Measurements from ENCODE around the gene ELMO1. TPM values are rescaled to one million over a fixed set of nuclear protein-coding genes. Genes with fewer than 3 reads are reported as not detected.

ELMO1 gene
- polyA plus RNA-seq, 2 of the 4 experiments (the other 2 are of a cell fraction) = 2.3 to 6.1 TPM

DNA sequence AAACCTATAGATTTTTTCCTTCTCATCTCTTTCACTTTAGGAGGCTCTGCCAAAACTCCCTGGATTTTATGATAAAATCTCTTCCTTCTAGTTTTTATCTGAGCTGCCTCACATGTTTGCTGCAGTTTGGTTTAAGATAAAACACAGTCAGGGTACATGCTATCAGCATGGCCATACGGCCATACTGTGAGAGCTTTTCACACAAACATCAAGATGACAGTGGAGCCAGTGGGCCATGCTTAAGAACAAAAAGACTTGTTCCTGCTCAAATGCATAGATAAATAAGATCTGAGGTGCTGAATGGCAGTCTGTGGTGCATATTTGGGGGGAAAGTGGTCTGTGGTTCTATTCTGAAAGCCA, 91.0 kb downstream of the ELMO1 start:
- no peak for DNase-seq (ENCODE audit: low read depth in 1 of 2, low spot score in 1 of 2)
- CTCF ChIA-PET = interaction anchor here (1.4 to 1.9 kb wide), 3 partner anchors 9 to 1011 kb away, joined by 3 to 5 read pairs (median 4); no protein-coding TSS in a partner anchor
- no peak for ATAC-seq
- POLR2A ChIA-PET = no interaction called here
- Histone ChIP-seq H3K4me3 (no peak overlapping the region), H3K27ac (no peak overlapping the region), H3K4me2 (no peak overlapping the region), H3K9me3 (no peaks in the 10 kb centered on the region), H3K4me1 (peaks cover 8% of the 10 kb centered on the region; the same call in 2 of the 3 replicates)
- TF ChIP-seq TP53 (CRISPR knock-in tag; IDR thresholded peaks at IDR 0.05) (no peak), HOXB5 (CRISPR knock-in tag; IDR thresholded peaks at IDR 0.05) (no peak), SMC3 (IDR thresholded peaks at IDR 0.05) (no peak), HOXA7 (CRISPR knock-in tag; IDR thresholded peaks at IDR 0.05) (no peak), MAZ (IDR thresholded peaks at IDR 0.05; ENCODE audit: borderline replicate concordance, low read depth, low read length) (no peak)
- FAIRE-seq = no peak
- 76% methylated on average over 1 of the region's 1 CpG for WGBS (ENCODE audit: missing lambda C conversion rate)

DNA sequence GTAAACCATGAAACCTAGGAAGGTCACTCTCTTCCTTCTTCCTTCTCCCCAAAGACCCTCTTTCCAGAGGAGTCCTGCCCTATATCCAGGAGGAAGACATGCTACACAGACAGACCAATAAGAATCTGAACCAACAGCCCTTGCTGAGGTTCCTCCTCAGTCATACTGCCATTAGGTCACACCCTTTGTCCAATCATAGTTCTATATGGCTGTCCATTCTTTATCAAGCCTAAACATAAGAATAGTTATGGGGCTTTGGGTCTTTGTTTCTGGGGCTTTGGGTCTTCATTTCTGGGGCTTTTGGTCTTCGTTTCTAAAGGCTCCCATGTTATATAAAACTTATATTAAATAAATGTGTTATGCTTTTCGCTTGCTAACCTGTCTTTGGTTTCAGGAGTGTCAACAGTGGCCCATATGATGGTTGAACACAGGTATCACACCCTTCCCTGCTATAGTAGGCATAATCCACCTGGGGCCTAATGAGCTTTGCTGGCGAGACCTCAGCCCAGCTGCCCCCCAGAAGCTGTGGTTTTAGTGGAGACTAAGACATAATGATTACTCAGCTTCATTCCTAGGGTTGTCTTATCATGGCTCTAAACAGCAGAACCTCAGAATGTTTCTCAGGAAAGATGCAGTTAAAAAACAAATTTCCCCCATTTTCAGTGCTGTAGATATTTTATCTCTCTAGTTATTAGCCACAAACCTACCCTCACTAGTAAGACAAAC, 91.6 kb downstream of the ELMO1 start:
- 33% methylated on average over 3 of the region's 3 CpGs for WGBS (ENCODE audit: missing lambda C conversion rate)
- Histone ChIP-seq H3K4me1 (peaks cover 8% of the 10 kb centered on the region; the same call in 2 of the 3 replicates), H3K27ac (no peak overlapping the region), H3K9me3 (no peaks in the 10 kb centered on the region), H3K4me3 (no peak overlapping the region), H3K4me2 (no peak overlapping the region)
- ChIA-PET POLR2A (no interaction called here), CTCF (interaction anchor here (1.4 to 1.9 kb wide), 2 partner anchors 139 to 1012 kb away, joined by 3 to 4 read pairs; no protein-coding TSS in a partner anchor)
- no peak for FAIRE-seq
- TF ChIP-seq ESRRA (IDR thresholded peaks at IDR 0.05; ENCODE audit: borderline replicate concordance, low read length) = no peak
- TF ChIP-seq, protein P1, sequence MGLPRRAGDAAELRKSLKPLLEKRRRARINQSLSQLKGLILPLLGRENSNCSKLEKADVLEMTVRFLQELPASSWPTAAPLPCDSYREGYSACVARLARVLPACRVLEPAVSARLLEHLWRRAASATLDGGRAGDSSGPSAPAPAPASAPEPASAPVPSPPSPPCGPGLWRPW (IDR thresholded peaks at IDR 0.05) = no peak
- TF ChIP-seq RCOR1 (IDR thresholded peaks at IDR 0.05; ENCODE audit: low read depth, low read length) = no peak
- no peak for TF ChIP-seq NFE2L2 (conservative IDR thresholded peaks at IDR 0.05; ENCODE audit: low read length)
- no peak for TF ChIP-seq BHLHE40 (IDR thresholded peaks at IDR 0.05; ENCODE audit: low read depth, low read length)
- TF ChIP-seq ZSCAN20 (CRISPR knock-in tag; IDR thresholded peaks at IDR 0.05) = no peak
- TF ChIP-seq CBX2 (IDR thresholded peaks at IDR 0.05; ENCODE audit: borderline replicate concordance, low read depth) = no peak
- no peak for TF ChIP-seq ZC3H11A (IDR thresholded peaks at IDR 0.05)
- TF ChIP-seq HOXB5 (CRISPR knock-in tag; IDR thresholded peaks at IDR 0.05) = no peak
- TF ChIP-seq TP53 (CRISPR knock-in tag; IDR thresholded peaks at IDR 0.05) = no peak
- no peak for TF ChIP-seq RFX5 (IDR thresholded peaks at IDR 0.05)
- no peak for TF ChIP-seq CEBPB (IDR thresholded peaks at IDR 0.05)
- no peak for TF ChIP-seq ZNF302 (CRISPR knock-in tag; IDR thresholded peaks at IDR 0.05)
- no peak for ATAC-seq
- no peak for DNase-seq (ENCODE audit: low read depth in 1 of 2, low spot score in 1 of 2)

DNA sequence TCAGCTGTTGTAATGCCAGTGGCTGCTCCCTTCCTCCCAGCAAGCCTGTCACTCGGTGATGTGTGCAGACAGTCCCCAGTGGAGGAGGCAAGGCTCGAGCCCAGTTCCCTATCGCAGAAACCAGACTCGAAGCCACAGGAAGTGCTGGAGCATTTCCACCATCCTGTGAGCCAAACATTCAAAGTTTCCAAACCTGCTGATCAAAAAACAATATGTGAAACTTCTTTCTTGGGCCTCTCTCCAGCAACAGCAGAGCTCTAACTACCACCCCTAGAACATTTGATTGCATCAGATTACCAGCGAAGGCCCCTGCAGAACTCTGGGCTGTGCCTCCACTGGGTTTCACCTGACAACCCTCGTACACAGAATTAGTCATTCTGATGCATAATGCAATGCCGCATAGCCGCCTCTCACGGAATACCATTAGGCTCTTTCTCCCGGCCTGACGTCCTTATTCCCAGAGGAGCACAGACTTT, 94.0 kb downstream of the ELMO1 start:
- Histone ChIP-seq H3K4me3 (no peak overlapping the region), H3K4me1 (peaks cover 8% of the 10 kb centered on the region; the same call in 2 of the 3 replicates), H3K9me3 (no peaks in the 10 kb centered on the region), H3K4me2 (peak overlapping the region; percentile 28; the same call in 2 of the 3 replicates), H3K27ac (peak overlapping the region in 1 of 2 experiments; percentile 21; a peak in 1 of 6 replicates)
- TF ChIP-seq SREBF2 (IDR thresholded peaks at IDR 0.05) = no peak
- no peak for TF ChIP-seq CHD4 (IDR thresholded peaks at IDR 0.05; ENCODE audit: borderline replicate concordance)
- TF ChIP-seq KDM5A (IDR thresholded peaks at IDR 0.05) = no peak
- TF ChIP-seq, protein P2, sequence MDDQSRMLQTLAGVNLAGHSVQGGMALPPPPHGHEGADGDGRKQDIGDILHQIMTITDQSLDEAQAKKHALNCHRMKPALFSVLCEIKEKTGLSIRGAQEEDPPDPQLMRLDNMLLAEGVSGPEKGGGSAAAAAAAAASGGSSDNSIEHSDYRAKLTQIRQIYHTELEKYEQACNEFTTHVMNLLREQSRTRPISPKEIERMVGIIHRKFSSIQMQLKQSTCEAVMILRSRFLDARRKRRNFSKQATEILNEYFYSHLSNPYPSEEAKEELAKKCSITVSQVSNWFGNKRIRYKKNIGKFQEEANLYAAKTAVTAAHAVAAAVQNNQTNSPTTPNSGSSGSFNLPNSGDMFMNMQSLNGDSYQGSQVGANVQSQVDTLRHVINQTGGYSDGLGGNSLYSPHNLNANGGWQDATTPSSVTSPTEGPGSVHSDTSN (IDR thresholded peaks at IDR 0.05) = no peak
- TF ChIP-seq, protein P3, sequence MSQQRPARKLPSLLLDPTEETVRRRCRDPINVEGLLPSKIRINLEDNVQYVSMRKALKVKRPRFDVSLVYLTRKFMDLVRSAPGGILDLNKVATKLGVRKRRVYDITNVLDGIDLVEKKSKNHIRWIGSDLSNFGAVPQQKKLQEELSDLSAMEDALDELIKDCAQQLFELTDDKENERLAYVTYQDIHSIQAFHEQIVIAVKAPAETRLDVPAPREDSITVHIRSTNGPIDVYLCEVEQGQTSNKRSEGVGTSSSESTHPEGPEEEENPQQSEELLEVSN (IDR thresholded peaks at IDR 0.05; ENCODE audit: borderline replicate concordance, low read depth) = no peak
- TF ChIP-seq NFE2L2 (conservative IDR thresholded peaks at IDR 0.05; ENCODE audit: low read length) = no peak
- TF ChIP-seq HOXA7 (CRISPR knock-in tag; IDR thresholded peaks at IDR 0.05) = no peak
- no peak for TF ChIP-seq JUN (IDR thresholded peaks at IDR 0.05)
- no peak for TF ChIP-seq RNF2 (IDR thresholded peaks at IDR 0.05; ENCODE audit: borderline replicate concordance, low read depth)
- TF ChIP-seq, protein P4, sequence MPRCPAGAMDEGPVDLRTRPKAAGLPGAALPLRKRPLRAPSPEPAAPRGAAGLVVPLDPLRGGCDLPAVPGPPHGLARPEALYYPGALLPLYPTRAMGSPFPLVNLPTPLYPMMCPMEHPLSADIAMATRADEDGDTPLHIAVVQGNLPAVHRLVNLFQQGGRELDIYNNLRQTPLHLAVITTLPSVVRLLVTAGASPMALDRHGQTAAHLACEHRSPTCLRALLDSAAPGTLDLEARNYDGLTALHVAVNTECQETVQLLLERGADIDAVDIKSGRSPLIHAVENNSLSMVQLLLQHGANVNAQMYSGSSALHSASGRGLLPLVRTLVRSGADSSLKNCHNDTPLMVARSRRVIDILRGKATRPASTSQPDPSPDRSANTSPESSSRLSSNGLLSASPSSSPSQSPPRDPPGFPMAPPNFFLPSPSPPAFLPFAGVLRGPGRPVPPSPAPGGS (IDR thresholded peaks at IDR 0.05) = no peak
- TF ChIP-seq CHD2 (IDR thresholded peaks at IDR 0.05; ENCODE audit: low read length, partially characterized antibody) = no peak
- no peak for TF ChIP-seq MAZ (IDR thresholded peaks at IDR 0.05; ENCODE audit: borderline replicate concordance, low read depth, low read length)
- no peak for TF ChIP-seq POLR2AphosphoS2 (conservative IDR thresholded peaks at IDR 0.05; ENCODE audit: low read length)
- no peak for TF ChIP-seq NR3C1 (IDR thresholded peaks at IDR 0.05)
- no peak for TF ChIP-seq ZSCAN20 (CRISPR knock-in tag; IDR thresholded peaks at IDR 0.05)
- no peak for TF ChIP-seq NPAS2 (CRISPR knock-in tag; IDR thresholded peaks at IDR 0.05; ENCODE audit: borderline replicate concordance)
- no peak for TF ChIP-seq RCOR1 (IDR thresholded peaks at IDR 0.05; ENCODE audit: low read depth, low read length)
- TF ChIP-seq FOSB (CRISPR knock-in tag; IDR thresholded peaks at IDR 0.05) = no peak
- no peak for TF ChIP-seq ESRRA (IDR thresholded peaks at IDR 0.05; ENCODE audit: borderline replicate concordance, low read length)
- TF ChIP-seq EHF (CRISPR knock-in tag; IDR thresholded peaks at IDR 0.05) = no peak
- CTCF ChIA-PET = interaction anchor here (4.2 kb wide), 1 partner anchor 119 kb away, joined by 22 read pairs; no protein-coding TSS in a partner anchor
- 51% methylated on average over 11 of the region's 11 CpGs for WGBS (ENCODE audit: missing lambda C conversion rate)
- FAIRE-seq (no peak), DNase-seq (ENCODE audit: low read depth in 1 of 2, low spot score in 1 of 2) (no peak), ATAC-seq (no peak)
- POLR2A ChIA-PET = no interaction called here

Data from A549 (cell line).